Measurements from ENCODE around the gene DGKE.

- TF ChIP-seq CTCF (IDR thresholded peaks at IDR 0.05) (no peak), POLR2A (IDR thresholded peaks at IDR 0.05) (no peak)
These were observed 83.8 kb downstream of the DGKE start for GRCh38 chr17:56917559-56918296.
